DND-41 (cell line): ENCODE results near the gene TMOD2.

ENCODE experiments used
- ATAC-seq: fragments of 200-7000 bp; cut with Tn5 transposase; 3 replicates; pipeline ENCODE4 v1.9.1; 2021; ENCODE audit warnings: low read depth; ENCODE audit not compliant: insufficient read depth
- DNase-seq: peaks from one replicate; pipeline ENCODE4 v3.0.0-alpha.2; 2020
- H2AFZ ChIP-seq: 2 replicates; pipeline ENCODE4 v1.6.0; 2012; ENCODE audit warnings: low read depth, low read length
- H3K27ac ChIP-seq: 2 replicates; pipeline ENCODE4 v1.5.1; 2012; ENCODE audit warnings: low read length, inconsistent platforms
- H3K27me3 ChIP-seq: fragments of 200-600 bp; sonication (generic); 2 replicates; pipeline ENCODE4 v1.6.0; 2012; ENCODE audit warnings: low read length, mild to moderate bottlenecking, inconsistent platforms; ENCODE audit not compliant: insufficient read depth, poor library complexity
- H3K36me3 ChIP-seq: 2 replicates; pipeline ENCODE4 v1.5.1; 2012; ENCODE audit warnings: low read length, inconsistent platforms; ENCODE audit not compliant: insufficient read depth
- H3K4me1 ChIP-seq: 2 replicates; pipeline ENCODE4 v1.5.1; 2012; ENCODE audit warnings: mild to moderate bottlenecking, low read length; ENCODE audit not compliant: insufficient read depth
- H3K4me2 ChIP-seq: 2 replicates; pipeline ENCODE4 v1.6.0; 2012; ENCODE audit warnings: mild to moderate bottlenecking, moderate library complexity, low read length, inconsistent platforms; ENCODE audit not compliant: insufficient read depth
- H3K4me3 ChIP-seq, 2 experiments: fragments of 200-600 bp in 1 of 2; shearing (Covaris generic) in 1 of 2; 2 replicates each; pipeline ENCODE4 v1.5.1; 2012 to 2016; ENCODE audit warnings: inconsistent platforms in 2 of 2, low read length in 2 of 2, mild to moderate bottlenecking in 2 of 2, low read depth in 1 of 2, moderate library complexity in 1 of 2
- H3K79me2 ChIP-seq: 2 replicates; pipeline ENCODE4 v1.6.0; 2012; ENCODE audit warnings: low read length, inconsistent platforms; ENCODE audit not compliant: insufficient read depth
- H3K9ac ChIP-seq: 2 replicates; pipeline ENCODE4 v1.6.0; 2012; ENCODE audit warnings: low read depth, mild to moderate bottlenecking, inconsistent platforms, low read length, moderate library complexity
- H3K9me3 ChIP-seq: 2 replicates; pipeline ENCODE4 v1.5.1; 2012; ENCODE audit warnings: low read length, moderate library complexity, mild to moderate bottlenecking, inconsistent platforms; ENCODE audit not compliant: insufficient read depth, severe bottlenecking
- H4K20me1 ChIP-seq: 2 replicates; pipeline ENCODE4 v1.6.0; 2012; ENCODE audit warnings: low read length; ENCODE audit not compliant: insufficient read depth
- EZH2 ChIP-seq: IDR thresholded peaks from 3 replicates; pipeline ENCODE4 v1.6.1; 2012; ENCODE audit warnings: borderline replicate concordance, low read depth, mild to moderate bottlenecking, moderate library complexity, low read length, inconsistent platforms; ENCODE audit not compliant: severe bottlenecking
- TF ChIP-seq, protein P1 (sequence below): IDR thresholded peaks from 2 replicates; pipeline ENCODE4 v1.5.1; 2012; ENCODE audit warnings: borderline replicate concordance, low read length, moderate library complexity, mild to moderate bottlenecking; ENCODE audit not compliant: poor library complexity, severe bottlenecking; ENCODE audit errors: extremely low read depth

The TMOD2 gene

DNA sequence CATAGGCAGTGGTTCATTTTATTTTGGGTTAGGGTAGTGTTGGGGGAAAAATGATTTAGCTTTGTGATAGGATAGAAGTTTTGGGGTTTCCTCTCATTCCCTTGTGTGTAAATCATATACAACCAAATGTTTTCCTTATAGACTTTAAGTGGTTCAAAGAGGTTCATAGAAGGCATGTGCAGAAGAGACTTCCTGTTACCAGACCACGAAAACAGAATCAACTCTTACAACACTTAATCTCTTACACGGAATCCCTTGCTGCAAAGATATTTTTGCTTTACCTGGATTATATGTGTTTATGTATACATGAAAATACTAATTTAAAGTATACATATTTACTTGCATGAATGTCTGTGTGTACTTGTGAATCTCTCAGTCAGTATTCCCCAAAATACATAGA, 2.9 kb downstream of the TMOD2 start:
- H3K27me3 ChIP-seq = peaks cover 16% of the 10 kb centered on the region
- H3K4me2 ChIP-seq = peak overlapping the region; percentile 44; the same call in 1 of the 2 replicates
- peaks cover 19% of the 10 kb centered on the region for H3K79me2 ChIP-seq
- no peak for TF ChIP-seq EZH2
- TF ChIP-seq, protein P1, sequence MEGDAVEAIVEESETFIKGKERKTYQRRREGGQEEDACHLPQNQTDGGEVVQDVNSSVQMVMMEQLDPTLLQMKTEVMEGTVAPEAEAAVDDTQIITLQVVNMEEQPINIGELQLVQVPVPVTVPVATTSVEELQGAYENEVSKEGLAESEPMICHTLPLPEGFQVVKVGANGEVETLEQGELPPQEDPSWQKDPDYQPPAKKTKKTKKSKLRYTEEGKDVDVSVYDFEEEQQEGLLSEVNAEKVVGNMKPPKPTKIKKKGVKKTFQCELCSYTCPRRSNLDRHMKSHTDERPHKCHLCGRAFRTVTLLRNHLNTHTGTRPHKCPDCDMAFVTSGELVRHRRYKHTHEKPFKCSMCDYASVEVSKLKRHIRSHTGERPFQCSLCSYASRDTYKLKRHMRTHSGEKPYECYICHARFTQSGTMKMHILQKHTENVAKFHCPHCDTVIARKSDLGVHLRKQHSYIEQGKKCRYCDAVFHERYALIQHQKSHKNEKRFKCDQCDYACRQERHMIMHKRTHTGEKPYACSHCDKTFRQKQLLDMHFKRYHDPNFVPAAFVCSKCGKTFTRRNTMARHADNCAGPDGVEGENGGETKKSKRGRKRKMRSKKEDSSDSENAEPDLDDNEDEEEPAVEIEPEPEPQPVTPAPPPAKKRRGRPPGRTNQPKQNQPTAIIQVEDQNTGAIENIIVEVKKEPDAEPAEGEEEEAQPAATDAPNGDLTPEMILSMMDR = no peak
- no peak overlapping the region for H3K4me3 ChIP-seq
- no peaks in the 10 kb centered on the region for H3K9me3 ChIP-seq
- peaks cover 57% of the 10 kb centered on the region for H3K4me1 ChIP-seq
- H4K20me1 ChIP-seq = no peaks in the 10 kb centered on the region
- DNase-seq (no peak), ATAC-seq (peak; percentile 37; the same call in 1 of the 3 replicates)
- no peaks in the 10 kb centered on the region for H3K36me3 ChIP-seq
- H2AFZ ChIP-seq = no peak overlapping the region
- H3K27ac ChIP-seq = no peak overlapping the region; the same call in 1 of the 2 replicates
- no peak overlapping the region for H3K9ac ChIP-seq

DNA sequence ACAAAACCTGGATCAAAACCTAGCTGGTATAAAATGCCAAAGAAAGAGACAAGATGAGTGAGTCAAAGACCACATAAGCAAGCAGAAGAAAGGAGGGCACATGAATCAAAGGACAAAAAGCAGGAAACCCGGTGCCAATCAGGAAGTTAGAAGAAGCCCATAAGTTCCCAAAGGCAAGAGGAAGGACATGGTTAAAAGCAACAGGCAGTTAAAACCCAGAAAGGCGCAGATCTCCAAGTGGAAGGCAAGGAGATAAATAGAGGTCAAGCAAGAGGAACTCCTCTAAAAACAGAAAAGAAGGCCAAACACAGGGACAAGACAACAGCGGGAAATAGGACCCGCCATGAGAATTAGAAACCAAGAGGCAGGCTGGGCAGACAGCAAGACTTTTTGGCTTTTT, 4.4 kb downstream of the TMOD2 start:
- peak overlapping the region; percentile 50 for H3K4me2 ChIP-seq
- H3K36me3 ChIP-seq = no peaks in the 10 kb centered on the region
- H3K27me3 ChIP-seq = peaks cover 10% of the 10 kb centered on the region
- TF ChIP-seq, protein P1 = no peak
- no peak for TF ChIP-seq EZH2
- DNase-seq = peak; percentile 33
- H3K79me2 ChIP-seq = peaks cover 19% of the 10 kb centered on the region
- peaks cover 55% of the 10 kb centered on the region for H3K4me1 ChIP-seq
- 0 out of 4 replicates have a peak overlapping the region, but pooled peaks of 1 of the 2 experiments have one; percentile 24 for H3K4me3 ChIP-seq
- H3K27ac ChIP-seq = peak overlapping the region; percentile 67
- no peak overlapping the region for H2AFZ ChIP-seq
- peak; percentile 37; the same call in 2 of the 3 replicates for ATAC-seq
- no peak overlapping the region for H3K9ac ChIP-seq
- H3K9me3 ChIP-seq = no peaks in the 10 kb centered on the region
- H4K20me1 ChIP-seq = no peaks in the 10 kb centered on the region

GRCh38 chr15:51756482-51756881, 5.1 kb downstream of the TMOD2 start:
- H3K4me2 ChIP-seq = peak overlapping the region; percentile 50; the same call in 1 of the 2 replicates
- DNase-seq (no peak), ATAC-seq (no peak)
- H3K79me2 ChIP-seq = peaks cover 19% of the 10 kb centered on the region
- H3K4me1 ChIP-seq = peaks cover 50% of the 10 kb centered on the region
- peak overlapping the region; percentile 67 for H3K27ac ChIP-seq
- no peaks in the 10 kb centered on the region for H3K9me3 ChIP-seq
- no peak overlapping the region for H3K9ac ChIP-seq
- H3K4me3 ChIP-seq = no peak overlapping the region
- no peak overlapping the region for H2AFZ ChIP-seq
- H4K20me1 ChIP-seq = no peaks in the 10 kb centered on the region
- TF ChIP-seq, protein P1 = no peak
- no peak for TF ChIP-seq EZH2
- no peaks in the 10 kb centered on the region for H3K36me3 ChIP-seq
- H3K27me3 ChIP-seq = peaks cover 4% of the 10 kb centered on the region
